Stomach smooth muscle (tissue), 2 donors: ENCODE data around the gene NOTCH2.
"Not testable (repeated sequence)": the region's sequence is repeated elsewhere in the genome, so short reads cannot be mapped to it uniquely, and the experiment has no call there.

ENCODE experiments used
- H3K27ac ChIP-seq: one replicate; pipeline ENCODE4 v1.7.0; 2013; ENCODE audit warnings: mild to moderate bottlenecking, low read length, inconsistent platforms
- H3K27me3 ChIP-seq, 2 donors: one replicate each; pipeline ENCODE4 v1.7.0; 2013; ENCODE audit warnings: low read length in 2 of 2; ENCODE audit not compliant: insufficient read depth in 2 of 2, control insufficient read depth in 1 of 2
- H3K36me3 ChIP-seq, 2 donors: one replicate each; pipeline ENCODE4 v1.7.0; 2013; ENCODE audit warnings: low read length in 2 of 2; ENCODE audit not compliant: control insufficient read depth in 2 of 2, insufficient read depth in 2 of 2
- H3K4me1 ChIP-seq: one replicate; pipeline ENCODE4 v1.7.0; 2013; ENCODE audit warnings: low read length; ENCODE audit not compliant: control insufficient read depth, insufficient read depth
- H3K4me3 ChIP-seq, 2 donors: one replicate each; pipeline ENCODE4 v1.7.0; 2013; ENCODE audit warnings: low read length in 2 of 2
- H3K9ac ChIP-seq, 2 donors: one replicate each; pipeline ENCODE4 v1.7.0; 2013; ENCODE audit warnings: low read length in 2 of 2, mild to moderate bottlenecking in 1 of 2
- H3K9me3 ChIP-seq, 2 donors: one replicate each; pipeline ENCODE4 v1.7.0; 2013; ENCODE audit warnings: low read length in 2 of 2; ENCODE audit not compliant: control insufficient read depth in 2 of 2
- donor health status: healthy.
- donor health status: Pancreatic carcinoma.

NOTCH2 gene

DNA sequence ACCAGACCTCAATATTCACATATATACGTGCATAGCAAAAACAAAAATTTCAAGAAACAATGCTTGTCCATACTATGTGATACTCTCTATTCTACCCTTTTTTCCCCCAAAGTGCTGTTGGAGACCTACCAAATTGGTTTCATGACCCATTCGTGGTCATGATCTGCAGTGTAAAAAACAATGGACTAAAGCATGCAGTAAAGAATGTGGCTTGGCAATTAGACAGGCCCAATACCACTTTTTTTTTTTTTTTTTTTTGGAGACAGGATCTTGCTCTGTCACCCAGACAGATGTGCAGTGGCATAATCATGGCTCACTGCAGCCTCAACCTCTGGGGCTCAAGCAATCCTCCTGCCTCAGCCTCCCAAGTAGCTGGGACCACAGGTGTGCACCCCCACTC lies 21.3 kb downstream of the NOTCH2 start:
- not testable (repeated sequence) for H3K4me1 ChIP-seq, H3K36me3 ChIP-seq, H3K9ac ChIP-seq, H3K9me3 ChIP-seq, H3K27ac ChIP-seq, H3K27me3 ChIP-seq, H3K4me3 ChIP-seq

DNA sequence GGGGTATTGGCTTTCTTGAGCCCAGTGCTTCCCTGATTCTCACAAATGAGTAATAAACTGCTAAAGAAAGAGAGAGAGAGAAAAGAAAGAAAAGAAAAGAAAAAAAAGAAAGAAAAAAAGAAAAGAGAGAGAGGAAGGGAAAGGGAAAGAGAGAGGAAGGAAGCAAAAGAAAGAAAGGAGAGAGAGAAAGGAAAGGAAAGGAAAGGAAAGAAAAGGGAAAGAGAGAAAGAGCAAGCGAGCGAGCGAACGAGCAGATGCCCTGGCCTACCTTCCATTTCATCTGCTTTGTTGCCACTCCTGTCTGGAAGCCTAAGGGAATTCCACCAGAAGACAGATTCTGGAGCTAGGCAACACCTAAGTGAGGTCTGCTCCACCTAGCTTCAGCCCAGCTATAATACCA lies 27.7 kb downstream of the NOTCH2 start:
- H3K9me3 ChIP-seq, H3K36me3 ChIP-seq, H3K9ac ChIP-seq, H3K4me3 ChIP-seq, H3K27me3 ChIP-seq, H3K4me1 ChIP-seq, H3K27ac ChIP-seq: not testable (repeated sequence)

DNA sequence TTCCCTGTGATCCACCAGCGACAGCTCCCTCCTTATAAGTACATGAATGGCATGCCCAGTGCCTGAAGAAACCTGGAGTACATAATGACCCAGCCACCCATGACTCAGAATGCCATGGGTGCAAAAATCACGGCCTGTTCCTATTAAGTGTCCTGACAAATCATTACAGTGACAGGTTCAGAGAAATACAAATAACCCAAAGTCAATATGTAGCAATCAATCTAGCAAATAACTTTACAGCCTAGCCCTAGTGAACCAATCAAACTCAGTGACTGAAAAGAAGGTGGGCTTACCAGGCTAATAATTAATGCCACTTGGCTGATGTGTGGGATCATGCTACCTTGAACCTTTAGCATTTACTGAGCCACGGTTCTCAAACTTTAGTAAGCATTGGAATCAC lies 37.2 kb downstream of the NOTCH2 start:
- not testable (repeated sequence) for H3K27me3 ChIP-seq, H3K4me1 ChIP-seq, H3K36me3 ChIP-seq, H3K9ac ChIP-seq, H3K27ac ChIP-seq, H3K4me3 ChIP-seq, H3K9me3 ChIP-seq

DNA sequence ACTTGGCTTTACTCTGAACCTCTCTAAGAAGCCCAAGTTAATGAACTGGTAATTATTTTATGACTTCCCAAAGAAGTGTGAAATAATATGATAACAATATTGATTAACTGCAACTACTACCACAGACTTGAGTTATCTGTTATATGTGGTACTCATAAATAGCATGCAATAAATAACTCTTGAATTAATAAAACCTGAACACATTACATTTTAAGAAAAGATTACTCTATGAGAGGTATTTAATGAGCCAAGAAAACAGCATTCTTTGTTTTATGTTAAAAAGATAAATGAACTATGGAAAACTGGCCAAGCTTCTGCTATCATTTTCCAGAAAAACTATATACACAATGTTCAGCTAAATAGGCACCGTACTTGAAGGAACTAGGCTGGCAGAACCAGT lies 45.7 kb downstream of the NOTCH2 start:
- H3K4me1 ChIP-seq, H3K9me3 ChIP-seq, H3K27me3 ChIP-seq, H3K4me3 ChIP-seq, H3K27ac ChIP-seq, H3K36me3 ChIP-seq, H3K9ac ChIP-seq: not testable (repeated sequence)

DNA sequence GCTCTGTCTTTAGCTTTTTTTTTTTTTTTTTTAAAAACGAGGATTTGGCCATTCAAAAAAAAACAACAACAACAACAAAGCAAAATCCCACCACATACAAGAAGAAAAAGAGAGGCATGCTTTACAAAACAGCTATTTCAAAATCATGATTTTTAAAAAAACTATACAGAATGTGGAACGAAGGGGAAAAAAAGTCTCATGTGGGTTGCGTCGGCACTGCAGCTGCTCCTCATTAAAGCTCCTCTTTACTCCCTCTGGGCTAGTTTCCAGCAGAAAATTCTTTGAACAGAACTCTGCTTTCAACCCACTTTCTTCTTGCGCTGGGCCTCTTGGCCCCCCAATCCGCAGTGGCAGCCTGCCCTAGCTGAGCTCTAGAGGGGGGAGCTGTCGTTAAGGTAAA lies 54.5 kb downstream of the NOTCH2 start:
- H3K9me3 ChIP-seq, H3K27ac ChIP-seq, H3K9ac ChIP-seq, H3K4me1 ChIP-seq, H3K36me3 ChIP-seq, H3K4me3 ChIP-seq, H3K27me3 ChIP-seq: not testable (repeated sequence)

DNA sequence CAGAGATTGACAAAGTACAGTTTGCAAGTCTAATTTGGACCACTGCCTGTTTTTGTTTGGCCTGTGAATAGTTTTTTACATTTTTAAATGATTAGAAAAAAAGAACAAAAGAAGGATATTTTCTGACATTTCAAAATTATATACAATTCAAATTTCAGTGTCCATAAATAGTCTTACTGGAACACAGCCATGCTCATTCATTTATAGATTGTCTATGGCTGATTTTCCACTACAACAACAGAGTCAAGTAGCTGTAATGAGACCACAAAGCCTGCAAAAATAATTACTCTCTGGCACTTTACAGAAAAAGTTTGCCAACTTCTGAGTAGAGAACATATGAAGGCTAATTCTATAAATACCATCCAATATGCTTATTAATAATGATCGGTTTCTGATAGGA lies 61.1 kb downstream of the NOTCH2 start:
- H3K4me1 ChIP-seq, H3K27ac ChIP-seq, H3K4me3 ChIP-seq, H3K9me3 ChIP-seq, H3K36me3 ChIP-seq, H3K27me3 ChIP-seq, H3K9ac ChIP-seq: not testable (repeated sequence)

DNA sequence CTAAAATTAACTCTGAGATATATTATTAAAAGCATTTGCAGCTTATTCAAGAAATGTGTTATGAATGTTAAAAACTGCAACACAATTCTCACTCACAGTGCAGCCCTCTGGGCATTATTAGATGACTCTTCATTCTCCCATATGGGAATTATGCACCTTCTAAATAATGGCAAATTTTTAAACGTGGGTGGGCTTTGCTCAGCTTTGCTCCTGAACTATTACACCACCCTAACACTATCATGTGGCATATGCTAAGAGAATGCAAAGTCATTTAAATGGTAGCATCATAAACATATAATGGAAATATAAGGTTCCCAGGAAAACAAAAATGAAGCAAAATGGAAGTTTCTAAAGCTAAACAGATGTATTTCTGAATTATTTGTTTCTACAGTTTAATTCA lies 61.6 kb downstream of the NOTCH2 start:
- not testable (repeated sequence) for H3K4me3 ChIP-seq, H3K27ac ChIP-seq, H3K4me1 ChIP-seq

DNA sequence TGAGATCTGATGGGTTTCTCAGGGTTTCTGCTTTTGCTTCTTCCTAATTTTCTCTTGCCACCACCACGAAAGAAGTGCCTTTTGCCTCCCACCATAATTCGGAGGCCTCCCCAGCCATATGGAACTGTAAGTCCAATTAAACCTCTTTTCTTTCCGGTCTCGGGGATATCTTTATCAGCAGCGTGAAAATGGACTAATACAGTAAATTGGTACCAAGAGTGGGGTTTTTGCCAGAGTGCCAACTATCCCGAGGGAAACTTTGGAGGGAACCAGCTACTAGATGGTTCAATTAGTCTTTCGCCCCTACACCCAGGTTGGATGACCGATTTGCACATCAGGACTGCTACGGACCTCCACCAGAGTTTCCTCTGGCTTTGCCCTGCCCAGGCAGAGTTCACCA lies 68.4 kb downstream of the NOTCH2 start:
- H3K27me3 ChIP-seq, H3K9me3 ChIP-seq, H3K27ac ChIP-seq, H3K9ac ChIP-seq, H3K4me1 ChIP-seq, H3K36me3 ChIP-seq, H3K4me3 ChIP-seq: not testable (repeated sequence)

More for the DNA sequence above, 61.6 kb downstream of the NOTCH2 start:
- not testable (repeated sequence) for H3K36me3 ChIP-seq, H3K9me3 ChIP-seq, H3K27me3 ChIP-seq, H3K9ac ChIP-seq

DNA sequence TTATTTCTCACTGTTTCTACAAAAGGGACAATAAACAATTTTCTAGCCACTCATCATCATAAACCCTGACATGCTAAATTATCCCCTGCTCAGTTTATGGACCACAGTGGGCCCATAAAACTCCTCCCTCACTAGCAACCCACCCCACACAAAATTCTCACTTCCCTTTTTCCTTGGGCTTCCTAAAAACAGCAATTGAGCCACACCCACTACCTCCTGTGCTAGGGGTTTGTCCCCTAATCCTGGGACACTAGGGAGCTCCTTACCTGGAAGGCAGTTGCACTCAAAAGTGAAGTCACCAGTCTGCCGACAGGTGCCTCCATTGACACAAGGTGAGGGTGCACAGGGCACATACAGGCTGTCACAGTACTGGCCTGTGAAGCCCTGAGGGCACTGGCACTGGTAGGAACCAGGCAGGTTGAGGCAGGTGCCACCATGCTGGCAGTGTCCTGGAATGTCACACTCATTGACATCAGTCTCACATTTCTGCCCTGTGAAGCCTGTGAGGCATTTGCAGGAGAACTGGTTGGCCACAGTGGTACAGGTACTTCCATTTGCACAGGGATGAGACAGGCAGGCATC lies 72.6 kb downstream of the NOTCH2 start:
- not testable (repeated sequence) for H3K36me3 ChIP-seq, H3K9ac ChIP-seq, H3K4me3 ChIP-seq, H3K27me3 ChIP-seq, H3K9me3 ChIP-seq, H3K4me1 ChIP-seq, H3K27ac ChIP-seq

DNA sequence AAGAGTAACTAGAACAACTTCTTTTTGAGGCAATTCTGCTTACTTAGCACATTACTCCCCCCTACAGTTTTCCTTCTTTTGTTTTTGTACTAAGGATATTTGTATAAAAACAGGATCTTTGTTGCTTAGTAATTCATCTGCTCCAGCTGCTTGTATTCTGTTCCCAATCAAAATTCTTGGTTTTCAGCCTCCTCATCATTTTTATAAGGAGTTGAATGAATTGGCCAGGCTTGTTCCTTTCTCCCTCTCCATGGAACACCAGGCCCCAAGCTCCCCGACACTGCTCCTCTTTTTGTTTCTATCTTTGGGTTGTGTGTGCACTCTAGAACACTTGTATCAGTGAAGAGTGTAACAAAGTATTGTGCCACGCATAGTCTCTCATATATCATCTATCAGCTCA lies 73.5 kb downstream of the NOTCH2 start:
- H3K4me3 ChIP-seq, H3K4me1 ChIP-seq, H3K36me3 ChIP-seq, H3K27ac ChIP-seq, H3K9ac ChIP-seq, H3K9me3 ChIP-seq, H3K27me3 ChIP-seq: not testable (repeated sequence)

DNA sequence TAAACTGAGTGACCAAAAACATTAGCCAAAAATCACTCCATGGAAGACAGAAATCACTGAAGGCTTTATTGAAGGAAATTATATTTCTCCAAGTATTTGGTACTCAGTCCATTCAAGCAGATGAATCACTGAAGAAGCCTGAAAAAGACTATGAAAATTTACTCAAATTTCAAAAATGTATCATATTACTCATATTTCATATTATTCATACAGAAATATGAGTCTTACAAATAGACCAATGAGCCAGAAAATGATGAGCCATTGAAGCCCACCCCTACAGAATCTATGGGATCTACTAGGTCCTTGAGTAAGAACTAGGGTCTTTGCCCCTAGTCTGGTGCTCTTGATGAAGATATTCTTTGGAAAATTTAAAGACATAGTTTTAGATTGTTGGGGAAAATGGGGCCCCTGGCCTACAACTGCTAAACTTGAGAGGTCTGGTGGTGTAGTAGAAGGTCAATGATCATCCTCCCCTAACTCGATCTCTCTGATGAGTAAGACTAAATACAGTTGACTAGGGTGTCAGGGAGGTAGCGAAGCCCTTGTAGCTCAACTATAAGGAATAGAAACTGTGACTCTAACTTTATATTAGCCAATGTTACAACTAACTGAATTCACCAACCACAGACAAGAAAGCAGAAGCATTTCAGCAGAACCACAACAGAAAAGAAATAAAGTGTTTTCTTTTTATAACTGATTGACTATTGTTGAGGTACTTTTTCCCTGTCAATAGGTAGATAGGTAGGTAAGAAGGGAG lies 81.0 kb downstream of the NOTCH2 start:
- H3K9me3 ChIP-seq: no peaks in the 10 kb centered on the region
- H3K36me3 ChIP-seq: peaks cover 3 to 7% of the 10 kb centered on the region in 2 donors
- no peak overlapping the region for H3K9ac ChIP-seq
- H3K4me1 ChIP-seq: no peaks in the 10 kb centered on the region
- H3K27me3 ChIP-seq: no peaks in the 10 kb centered on the region
- no peak overlapping the region for H3K27ac ChIP-seq
- H3K4me3 ChIP-seq: no peak overlapping the region
